PC-9 (cell line): ENCODE measurements around the gene SLC16A4.
"Not testable (repeated sequence)": the region's sequence is repeated elsewhere in the genome, so short reads cannot be mapped to it uniquely, and the experiment has no call there.

Source experiments
- EZH2 ChIP-seq: fragments of 200-600 bp; sonication (generic); IDR thresholded peaks from 2 replicates; pipeline ENCODE4 v1.8.0; 2017; ENCODE audit warnings: antibody characterized with exemption, low read depth
- TF ChIP-seq, protein P1 (sequence below): fragments of 200-600 bp; sonication (generic); conservative IDR thresholded peaks from 2 replicates; pipeline ENCODE4 v1.6.1; 2017; ENCODE audit warnings: mixed run types, antibody characterized with exemption, mild to moderate bottlenecking, moderate library complexity

DNA sequence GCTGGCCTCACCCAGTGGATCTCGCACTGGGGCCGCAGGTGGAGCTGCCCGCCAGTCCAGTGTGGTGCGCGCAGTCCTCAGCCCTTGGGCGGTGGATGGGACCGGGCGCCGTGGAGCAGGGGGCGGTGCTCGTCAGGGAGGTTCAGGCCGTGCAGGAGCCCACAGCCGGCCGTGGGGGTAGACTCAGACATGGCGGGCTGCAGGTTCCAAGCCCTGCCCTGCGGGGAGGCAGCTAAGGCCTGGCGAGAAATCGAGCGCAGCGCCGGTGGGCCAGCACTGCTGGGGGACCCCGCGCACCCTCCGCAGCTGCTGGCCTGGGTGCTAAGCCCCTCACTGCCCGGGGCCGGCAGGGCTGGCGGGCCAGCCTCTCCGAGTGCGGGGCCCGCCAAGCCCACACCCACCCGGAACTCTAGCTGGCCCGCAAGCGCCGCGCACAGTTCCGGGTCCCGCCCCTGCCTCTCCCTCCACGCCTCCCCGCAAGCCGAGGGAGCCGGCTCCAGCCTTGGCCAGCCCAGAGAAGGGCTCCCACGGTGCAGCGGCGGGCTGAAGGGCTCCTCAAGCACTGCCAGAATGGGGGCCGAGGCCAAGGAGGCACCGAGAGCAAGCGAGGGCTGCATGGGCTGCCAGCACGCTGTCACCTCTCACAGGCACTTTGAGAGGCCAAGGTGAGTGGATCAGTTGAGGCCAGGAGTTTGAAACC, 5.6 kb upstream of the SLC16A4 start:
- TF ChIP-seq, protein P1, sequence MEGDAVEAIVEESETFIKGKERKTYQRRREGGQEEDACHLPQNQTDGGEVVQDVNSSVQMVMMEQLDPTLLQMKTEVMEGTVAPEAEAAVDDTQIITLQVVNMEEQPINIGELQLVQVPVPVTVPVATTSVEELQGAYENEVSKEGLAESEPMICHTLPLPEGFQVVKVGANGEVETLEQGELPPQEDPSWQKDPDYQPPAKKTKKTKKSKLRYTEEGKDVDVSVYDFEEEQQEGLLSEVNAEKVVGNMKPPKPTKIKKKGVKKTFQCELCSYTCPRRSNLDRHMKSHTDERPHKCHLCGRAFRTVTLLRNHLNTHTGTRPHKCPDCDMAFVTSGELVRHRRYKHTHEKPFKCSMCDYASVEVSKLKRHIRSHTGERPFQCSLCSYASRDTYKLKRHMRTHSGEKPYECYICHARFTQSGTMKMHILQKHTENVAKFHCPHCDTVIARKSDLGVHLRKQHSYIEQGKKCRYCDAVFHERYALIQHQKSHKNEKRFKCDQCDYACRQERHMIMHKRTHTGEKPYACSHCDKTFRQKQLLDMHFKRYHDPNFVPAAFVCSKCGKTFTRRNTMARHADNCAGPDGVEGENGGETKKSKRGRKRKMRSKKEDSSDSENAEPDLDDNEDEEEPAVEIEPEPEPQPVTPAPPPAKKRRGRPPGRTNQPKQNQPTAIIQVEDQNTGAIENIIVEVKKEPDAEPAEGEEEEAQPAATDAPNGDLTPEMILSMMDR = not testable (repeated sequence)
- not testable (repeated sequence) for TF ChIP-seq EZH2
